HG03457 (cell line): ENCODE data around the gene FLT4.
A peak's percentile ranks its signal among the peaks of the same experiment; 100 is the strongest.
"Not testable (repeated sequence)": the region's sequence is repeated elsewhere in the genome, so short reads cannot be mapped to it uniquely, and the experiment has no call there.

Experiments used
- ATAC-seq: cut with Tn5 transposase; IDR thresholded peaks from one replicate; pipeline ENCODE4 v1.9.1; 2021; ENCODE audit warnings: moderate number of reproducible peaks; ENCODE audit not compliant: unreplicated experiment

Gene FLT4

DNA sequence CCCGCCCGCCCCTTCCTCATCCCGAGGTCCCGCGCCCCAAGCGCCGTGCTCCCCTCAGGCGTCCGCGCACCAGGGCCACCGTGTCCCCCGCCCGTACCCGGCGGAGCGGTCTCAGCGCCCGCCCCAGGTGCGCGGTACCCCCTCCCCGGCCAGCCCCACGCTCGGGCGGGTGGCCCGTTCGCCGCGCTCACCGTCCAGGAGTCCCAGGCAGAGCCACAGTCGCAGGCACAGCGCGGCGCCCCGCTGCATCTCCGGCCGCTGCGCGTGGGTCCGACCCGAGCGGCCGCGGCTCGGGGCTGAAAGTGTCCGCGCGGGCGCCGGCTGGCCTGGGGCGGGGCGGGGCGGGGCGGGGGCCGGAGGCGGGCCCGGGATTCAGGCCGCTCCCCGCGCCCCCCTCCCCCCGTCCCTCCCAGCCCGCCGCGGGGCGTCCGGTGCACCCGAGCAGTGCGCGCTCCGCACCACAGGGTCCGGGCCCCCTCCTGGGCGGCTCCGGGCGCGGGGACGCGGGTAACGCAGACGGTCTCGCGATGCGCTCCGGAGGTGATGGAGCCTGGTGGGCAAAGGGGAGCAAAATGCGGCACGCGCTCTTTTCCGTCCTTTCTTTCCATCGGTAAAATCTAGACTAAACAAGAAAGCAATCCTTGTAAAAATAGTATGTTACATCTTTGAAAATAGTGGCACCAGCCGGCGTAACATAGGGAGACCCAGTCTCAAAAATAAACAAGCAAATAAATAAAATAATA, at the start of gene FLT4:
TSS of gene FLT4 (minus strand) at position 304 of the 743 bp plus-strand sequence. CDS start at position 249, 55 bp downstream.
- no peak for ATAC-seq

DNA sequence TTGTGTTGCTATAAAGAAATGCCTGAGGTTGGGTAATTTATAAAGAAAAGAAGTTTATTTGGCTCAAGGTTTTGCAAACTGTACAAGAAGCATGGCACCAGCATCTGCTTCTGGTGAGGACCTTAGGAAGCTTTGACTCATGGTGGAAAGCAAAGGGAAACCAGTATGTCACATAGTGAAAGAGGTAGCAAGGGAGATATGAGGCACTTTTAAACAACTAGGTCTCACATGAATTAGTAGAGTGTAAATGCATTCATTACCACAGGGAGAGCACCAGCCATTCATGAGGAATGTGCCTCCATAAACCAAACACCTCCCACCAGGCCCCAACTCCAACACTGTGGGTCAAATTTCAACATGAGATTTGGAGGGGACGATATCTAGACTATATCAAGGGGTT, 49.6 kb upstream of the FLT4 start:
- ATAC-seq = no peak

DNA sequence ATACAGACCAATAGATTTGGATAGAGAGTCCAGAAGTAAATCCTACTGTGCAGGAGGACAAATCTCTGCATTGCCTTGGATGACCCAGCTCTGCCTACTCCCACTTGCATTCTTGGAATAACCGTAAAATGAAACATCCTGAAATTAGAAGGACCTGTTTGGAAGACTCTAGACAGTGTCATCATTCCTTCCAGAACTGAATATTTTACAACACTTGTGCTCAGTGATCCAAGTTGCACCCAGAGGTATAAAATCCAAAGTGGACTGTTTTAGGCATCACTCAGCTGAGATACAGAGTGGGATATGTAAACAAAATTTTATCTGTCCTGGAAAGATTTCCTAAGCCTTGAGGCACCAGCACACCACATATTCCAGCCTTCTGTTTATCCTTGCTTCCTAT, 46.7 kb upstream of the FLT4 start:
- ATAC-seq = no peak

DNA sequence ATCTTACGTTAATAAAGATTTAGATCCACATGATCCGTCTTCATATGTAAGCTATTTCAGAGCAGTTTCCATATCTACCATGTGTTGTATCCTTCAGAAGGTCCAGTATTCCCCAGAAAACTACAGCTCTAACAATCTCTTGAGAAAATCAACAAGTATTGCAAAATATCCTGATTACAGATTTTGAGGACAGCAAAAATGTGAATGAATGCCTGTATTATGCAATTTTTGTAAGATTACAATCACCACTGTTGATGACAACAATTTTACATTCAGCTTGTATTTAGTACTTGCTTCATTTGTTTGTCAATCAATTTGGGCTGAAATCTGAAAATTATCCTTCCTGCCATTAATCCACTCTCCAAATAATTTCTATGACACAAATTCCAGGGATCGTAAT, 43.0 kb upstream of the FLT4 start:
- ATAC-seq = no peak

DNA sequence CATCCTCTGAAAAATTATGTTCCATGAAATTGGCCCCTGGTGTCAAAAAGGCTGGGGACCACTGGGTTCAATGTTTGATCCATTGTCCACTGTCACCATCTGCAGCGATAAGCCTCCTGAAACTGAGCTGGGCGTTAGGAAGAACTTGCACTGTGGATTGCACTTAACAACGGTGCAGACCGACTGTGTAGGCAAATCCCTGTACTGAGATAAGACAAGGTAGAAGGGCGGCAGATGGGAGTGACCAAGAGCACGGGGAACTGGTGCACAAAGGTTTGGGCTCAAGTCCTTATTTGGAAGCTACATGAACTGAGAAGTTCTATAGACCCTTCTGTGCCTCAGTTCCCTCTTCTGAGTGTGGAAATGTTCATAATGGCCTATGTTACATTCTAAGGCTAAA, 41.6 kb upstream of the FLT4 start:
- ATAC-seq = no peak

DNA sequence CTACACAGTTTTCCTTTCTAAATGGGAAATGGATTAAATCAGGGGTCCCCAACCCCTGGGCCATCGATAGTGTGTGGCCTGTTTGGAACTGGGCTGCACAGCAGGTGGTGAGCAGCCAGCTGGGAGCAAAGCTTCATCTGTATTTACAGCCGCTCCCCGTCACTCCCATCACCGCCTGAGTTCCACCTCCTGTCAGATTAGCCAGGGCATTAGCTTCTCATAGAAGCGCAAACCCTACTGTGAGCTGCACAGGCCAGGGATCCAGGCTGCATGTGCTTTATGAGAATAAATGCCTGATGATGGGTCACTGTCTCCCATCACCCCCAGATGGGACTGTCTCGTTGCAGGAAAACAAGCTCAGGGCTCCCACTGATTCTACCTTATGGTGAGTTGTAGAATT, 41.2 kb upstream of the FLT4 start:
- no peak for ATAC-seq

DNA sequence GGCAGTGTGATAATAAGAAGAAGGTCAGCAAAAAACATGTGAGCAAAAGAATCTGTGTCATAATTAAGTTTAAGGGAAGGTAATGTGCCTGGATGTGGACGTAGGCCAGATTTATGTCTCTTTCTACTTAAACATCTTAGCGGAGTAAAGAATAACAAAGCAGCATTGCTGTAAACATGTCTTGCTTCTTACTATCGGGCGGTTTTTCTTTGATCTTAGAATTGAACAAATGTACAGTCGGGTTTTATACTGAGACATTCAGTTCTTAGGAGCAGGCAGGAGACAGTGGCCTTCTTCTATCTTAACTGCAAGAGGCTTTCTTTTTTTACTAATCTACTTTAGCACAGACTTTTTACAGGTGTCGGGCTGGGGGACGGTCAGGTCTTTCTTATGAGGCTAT, 40.4 kb upstream of the FLT4 start:
- ATAC-seq = no peak

DNA sequence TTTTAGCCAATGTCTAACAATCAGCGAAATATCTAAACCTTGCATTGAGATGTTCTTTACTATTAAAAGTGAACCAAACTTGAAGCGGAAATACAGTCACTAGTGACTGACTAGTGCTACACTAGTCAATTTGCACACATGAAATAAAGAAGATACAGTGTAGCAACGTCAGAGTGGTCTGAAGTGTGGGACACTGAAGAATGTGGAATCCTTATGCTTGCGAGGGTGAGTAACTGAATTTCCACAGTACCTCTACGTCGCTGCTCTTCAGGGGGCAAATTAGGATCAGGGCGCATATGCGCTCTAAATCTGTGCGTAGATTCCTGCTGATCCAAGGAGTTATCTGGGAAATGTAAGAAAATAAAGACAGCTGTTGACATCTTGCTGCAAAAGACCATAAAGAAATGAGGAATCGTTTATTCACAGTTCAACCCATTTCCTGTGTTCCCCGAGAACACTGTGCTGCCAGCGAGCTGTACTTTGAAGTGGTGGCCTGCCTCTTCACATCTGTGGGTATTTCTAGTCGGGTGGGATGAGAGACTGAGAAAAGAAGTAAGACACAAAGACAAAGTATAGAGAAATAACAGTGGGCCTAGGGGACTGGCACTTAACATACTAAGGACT, 39.8 kb upstream of the FLT4 start:
- ATAC-seq = no peak

DNA sequence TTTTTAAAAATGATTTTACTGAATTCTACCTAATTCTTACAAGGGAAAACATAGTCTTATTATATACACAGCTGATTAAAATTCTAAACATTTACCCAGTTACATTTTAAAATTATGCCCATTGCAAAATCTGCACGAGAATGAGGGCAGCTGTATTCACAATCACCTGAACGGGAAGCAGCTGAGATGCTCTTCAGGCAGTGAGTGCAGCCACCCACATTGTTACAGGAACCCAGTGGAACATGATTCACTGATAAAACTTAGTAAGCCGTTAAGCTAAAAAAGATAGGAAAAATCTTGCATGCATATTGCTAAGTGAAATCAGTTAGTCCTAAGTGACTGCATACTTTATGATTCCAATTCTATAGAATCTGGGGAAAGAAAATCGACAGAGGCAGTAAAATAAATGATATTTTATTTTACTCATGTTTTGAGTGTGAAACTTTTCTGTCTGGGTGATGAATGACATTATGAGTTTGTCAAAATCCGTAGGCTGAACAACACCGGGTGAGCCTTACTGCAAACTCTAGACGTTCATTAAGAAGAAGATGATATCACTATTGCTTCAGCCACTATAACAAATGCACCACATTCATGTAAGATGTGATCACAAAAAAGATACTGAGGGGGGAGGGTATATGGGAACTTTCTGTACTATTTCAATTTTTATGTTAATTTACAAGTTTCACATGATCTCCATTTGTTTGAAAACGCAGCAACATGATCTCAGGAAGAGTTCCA, 39.1 kb upstream of the FLT4 start:
- ATAC-seq = no peak

DNA sequence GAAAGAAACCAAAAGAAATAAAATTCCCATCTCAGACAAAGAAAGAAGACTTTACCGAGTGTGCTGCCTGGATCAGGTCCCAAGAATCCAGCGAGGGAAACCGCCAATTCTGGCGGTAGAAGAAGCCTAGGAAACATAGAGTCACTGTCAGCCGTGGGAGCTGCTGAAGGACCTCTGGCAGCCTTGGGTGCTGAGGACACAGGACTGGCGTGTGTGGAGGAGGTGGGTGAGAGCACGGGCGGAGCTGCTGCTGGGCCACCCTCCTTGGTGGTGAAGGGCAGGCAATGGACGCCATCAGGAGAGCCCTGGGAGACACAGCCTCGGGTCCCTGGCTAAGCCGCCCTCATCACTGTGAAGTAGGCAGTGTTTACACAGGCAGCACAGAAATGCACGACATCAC, 37.4 kb upstream of the FLT4 start:
- not testable (repeated sequence) for ATAC-seq

DNA sequence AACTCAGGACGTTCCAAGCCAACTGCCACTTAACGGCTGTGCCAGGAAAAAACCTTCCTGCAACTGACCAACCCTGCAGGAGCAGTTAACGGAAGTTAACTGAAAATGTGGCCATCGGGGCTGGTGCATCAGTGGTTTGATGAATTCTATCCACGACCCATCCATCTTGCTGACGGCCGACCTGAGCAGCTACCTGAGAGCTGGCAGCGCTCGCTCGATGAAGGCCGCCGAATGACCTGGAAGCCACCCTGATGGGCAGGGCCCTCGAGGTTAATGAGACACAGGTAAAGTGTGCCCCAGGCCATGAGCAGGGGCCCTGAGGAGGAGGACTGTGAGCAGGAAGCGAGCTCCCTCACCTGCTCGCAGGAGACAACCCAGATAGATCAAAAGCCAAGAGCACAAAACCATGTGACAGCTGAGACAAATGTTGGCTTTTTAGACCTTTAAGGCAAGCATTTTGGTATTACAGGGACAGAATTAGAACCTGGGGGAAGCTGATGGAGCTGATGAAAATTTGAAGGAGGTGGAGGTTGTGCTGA, 35.3 kb upstream of the FLT4 start:
- ATAC-seq = no peak

DNA sequence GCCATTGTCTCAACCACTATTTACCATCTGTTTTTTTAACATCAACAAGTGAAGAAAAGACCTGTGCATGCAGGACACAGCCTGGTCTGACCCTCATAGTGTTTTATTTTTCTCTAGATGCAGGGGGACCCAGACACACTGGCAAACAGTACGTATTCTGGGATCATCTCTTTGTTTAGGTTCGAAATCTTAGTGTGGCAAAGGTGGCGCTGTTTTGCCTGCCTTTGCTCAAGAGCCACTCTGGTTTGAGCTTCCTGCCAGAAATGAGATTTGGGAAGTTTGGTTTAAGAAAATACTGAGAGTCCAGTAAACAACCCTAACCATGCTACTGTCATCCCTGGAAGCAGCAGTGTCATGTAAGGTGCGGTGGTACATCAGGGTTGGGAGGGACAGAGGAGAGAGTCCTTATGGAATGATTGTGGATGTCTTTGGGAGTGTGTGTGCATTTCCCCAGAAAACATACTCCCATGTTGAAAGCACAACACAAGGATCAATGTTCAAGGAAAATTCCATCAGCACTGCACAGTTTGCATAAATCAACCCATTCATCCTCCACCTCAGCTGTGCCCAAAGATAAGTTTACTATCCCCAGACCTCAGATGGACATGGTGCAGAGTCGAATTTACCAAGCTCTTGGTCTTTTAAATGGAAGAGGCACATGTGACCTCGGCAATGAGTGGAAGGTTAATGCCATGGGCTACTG, 34.0 kb upstream of the FLT4 start:
- no peak for ATAC-seq

DNA sequence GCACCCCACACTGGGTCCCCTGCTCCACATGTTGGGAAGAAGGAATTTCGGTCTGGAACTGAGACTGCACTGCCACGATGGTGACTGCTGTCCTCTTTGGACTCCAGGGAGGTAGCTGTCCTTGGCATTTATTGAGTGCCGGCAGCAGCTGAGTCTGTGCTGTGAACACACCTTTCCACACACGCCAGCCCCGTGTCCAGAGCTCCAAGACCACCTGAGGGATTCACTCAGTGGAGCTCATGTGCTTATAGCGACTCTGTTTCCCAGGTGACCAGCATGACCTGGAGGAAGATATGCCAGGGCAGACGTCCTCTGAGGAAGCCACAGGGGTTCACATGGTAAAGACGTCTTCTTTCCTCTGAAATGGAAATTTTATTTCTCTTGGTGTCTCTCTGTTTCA, 33.2 kb upstream of the FLT4 start:
- no peak for ATAC-seq

DNA sequence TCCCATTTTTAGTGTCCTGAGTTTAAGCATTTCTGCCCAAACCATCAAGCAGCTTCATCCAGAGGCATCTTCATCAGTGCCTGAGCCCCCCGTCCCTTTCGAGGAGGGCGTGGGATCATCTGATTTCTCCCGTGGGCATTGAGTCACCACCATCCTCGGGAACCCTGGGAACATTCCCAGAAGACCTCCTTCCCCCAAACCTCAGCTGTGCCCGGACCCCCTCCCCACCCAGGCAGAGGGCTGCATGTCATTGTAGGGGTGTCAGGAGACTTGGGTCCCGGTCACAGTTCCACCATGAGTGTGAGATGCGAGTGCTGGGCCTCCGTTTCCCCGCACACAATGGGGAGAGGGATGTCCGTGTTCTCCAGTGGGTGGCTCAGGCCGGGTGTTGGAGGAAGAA, 32.6 kb upstream of the FLT4 start:
- ATAC-seq = not testable (repeated sequence)

DNA sequence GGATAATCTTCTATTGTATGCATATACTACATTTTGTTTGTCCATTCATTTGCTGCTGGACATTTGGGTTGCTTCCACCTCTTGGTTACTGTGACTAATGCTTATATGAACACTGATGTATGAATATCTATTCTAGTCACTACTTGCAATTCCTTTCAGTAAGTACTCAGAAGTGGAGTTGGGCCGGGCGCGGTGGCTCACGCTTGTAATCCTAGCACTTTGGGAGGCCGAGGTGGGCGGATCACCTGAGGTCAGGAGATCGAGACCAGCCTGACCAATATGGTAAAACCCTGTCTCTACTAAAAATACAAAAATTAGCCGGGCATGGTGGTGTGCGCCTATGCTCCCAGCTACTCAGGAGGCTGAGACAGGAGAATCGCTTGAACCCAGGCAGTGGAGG, 28.9 kb upstream of the FLT4 start:
- not testable (repeated sequence) for ATAC-seq

DNA sequence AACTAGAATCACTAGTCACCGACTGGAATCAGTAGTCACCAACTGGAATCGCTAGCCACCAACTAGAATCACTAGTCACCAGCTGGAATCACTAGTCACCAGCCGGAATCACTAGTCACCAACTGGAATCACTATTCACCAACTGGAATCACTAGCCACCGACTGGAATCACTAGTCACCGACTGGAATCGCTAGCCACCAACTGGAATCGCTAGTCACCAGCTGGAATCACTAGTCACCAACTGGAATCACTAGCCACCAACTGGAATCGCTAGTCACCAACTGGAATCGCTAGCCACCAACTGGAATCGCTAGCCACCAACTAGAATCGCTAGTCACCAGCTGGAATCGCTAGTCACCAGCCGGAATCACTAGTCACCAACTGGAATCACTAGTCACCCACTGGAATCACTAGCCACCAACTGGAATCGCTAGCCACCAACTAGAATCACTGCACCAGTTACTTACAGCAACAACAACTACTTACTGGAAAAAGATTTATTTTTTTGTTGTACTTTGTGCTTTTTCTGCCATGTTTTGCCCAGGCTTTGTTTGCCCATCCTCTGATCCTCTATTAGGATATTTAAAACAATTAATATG, 25.7 kb upstream of the FLT4 start:
- no peak for ATAC-seq

DNA sequence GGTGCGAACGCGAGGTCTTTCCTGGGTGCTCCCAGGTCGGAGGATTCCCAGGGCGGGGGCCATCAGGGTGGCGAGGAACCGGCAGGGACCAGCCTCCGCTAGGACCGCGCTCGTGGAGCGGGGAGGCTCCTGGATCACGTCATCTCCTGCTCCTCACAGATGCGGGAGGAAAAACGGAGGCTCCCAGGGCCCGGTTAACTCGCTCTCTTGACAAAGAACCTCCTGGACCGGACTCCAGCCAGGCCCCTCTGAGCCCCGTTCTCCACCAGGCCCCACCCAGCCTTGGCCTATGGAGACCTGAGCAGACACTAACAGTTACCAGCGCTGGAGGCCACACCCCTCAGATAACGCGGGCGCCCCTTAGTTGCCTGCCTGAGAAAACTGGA, 24.7 kb upstream of the FLT4 start:
- ATAC-seq = peak; percentile 81

DNA sequence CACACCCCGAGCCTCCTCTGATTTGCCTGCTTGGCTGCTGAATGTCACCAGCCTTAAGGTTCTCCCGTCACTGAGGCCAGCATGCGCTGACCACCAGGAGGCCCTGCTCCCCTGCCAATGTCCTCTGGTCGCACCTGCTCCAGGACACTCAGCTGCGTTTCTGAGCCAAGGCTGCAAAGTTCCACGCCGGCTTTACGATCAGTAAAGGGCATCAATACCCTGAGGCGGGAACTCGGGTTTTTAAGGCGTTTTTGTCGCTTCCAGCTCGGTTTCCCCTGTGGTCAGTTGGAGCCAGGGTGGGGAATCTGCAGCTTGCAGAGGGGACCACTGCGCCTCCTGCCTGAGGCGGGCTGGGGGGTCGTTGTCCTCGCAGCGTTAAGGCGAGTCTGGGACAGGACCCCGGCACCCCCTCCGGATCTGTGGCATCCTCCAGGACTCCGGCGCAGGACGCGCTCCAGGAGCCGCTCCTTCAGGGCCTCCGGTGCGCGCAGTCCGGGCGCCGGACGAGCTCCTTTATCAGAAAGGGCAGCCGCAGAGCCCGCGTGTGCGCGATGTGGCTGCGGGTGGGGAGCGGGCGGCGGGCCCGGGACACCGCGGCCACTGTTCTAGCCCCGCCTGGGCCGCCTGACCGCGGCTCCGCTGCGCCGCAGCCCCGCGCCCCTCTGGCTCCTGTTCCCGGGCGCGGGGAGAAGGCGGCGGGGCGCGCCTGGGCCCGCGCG, 24.1 kb upstream of the FLT4 start:
- ATAC-seq = no peak

DNA sequence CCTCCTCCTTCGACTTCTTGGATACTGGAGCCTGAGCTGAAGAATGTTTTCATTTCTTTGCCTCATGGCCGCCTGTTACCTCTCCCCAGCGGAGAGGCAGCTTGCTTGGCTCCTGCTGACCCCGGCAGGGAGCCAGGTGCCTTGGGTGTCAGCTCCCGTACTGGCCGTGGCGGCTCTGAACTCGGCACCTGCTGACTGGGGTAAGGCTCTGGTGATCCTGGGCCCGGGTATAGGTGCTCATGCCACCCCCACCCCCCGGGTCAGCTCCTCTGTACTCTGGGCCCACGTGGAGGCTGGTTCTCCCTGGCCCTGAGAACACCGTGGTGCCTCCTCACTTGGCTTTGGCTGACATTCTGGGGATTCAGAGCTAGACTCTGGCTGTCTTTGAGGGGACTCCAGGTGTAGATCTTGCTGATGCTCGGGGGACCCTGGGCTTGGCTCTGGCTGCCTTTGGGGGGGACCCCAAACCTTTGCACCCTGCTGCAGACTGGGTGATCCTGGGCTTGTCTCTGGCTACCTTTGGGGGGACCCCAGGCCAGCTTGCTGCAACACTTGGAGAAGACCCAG, 22.6 kb upstream of the FLT4 start:
- not testable (repeated sequence) for ATAC-seq
